T follicular helper cell (primary cell): ENCODE measurements around the gene TSPAN9.

Experiments
- DNase-seq: peaks from one replicate; pipeline ENCODE4 v3.0.0-alpha.2; 2020; ENCODE audit warnings: low read depth

The TSPAN9 gene

GRCh38 chr12:3078086-3078820, 1.1 kb downstream of the TSPAN9 start:
- no peak for DNase-seq

- no peak for DNase-seq
These were observed 3.9 kb downstream of the TSPAN9 start for GRCh38 chr12:3081091-3081490.

GRCh38 chr12:3081886-3082285, 4.7 kb downstream of the TSPAN9 start:
- DNase-seq, result no peak

- DNase-seq, result no peak
These were observed 6.2 kb downstream of the TSPAN9 start for GRCh38 chr12:3083241-3083920.

- no peak for DNase-seq
These were observed 6.8 kb downstream of the TSPAN9 start for GRCh38 chr12:3083921-3084347.

- no peak for DNase-seq
These were observed 7.6 kb downstream of the TSPAN9 start for GRCh38 chr12:3084742-3085141.

- no peak for DNase-seq
These were observed 8.4 kb downstream of the TSPAN9 start for GRCh38 chr12:3085341-3086139.

GRCh38 chr12:3086211-3086610, 9.0 kb downstream of the TSPAN9 start:
- DNase-seq, result no peak

- DNase-seq, result no peak
These were observed 9.6 kb downstream of the TSPAN9 start for GRCh38 chr12:3086729-3087323.

- no peak for DNase-seq
These were observed 10.8 kb downstream of the TSPAN9 start for GRCh38 chr12:3087758-3088650.

GRCh38 chr12:3089588-3089987, 12.4 kb downstream of the TSPAN9 start:
- DNase-seq, result no peak

GRCh38 chr12:3090240-3091037, 13.3 kb downstream of the TSPAN9 start:
- no peak for DNase-seq

- no peak for DNase-seq
These were observed 13.8 kb downstream of the TSPAN9 start for GRCh38 chr12:3091038-3091319.

GRCh38 chr12:3091382-3092241, 14.4 kb downstream of the TSPAN9 start:
- no peak for DNase-seq

GRCh38 chr12:3092764-3093163, 15.6 kb downstream of the TSPAN9 start:
- DNase-seq, result no peak

- DNase-seq, result no peak
These were observed 20.1 kb downstream of the TSPAN9 start for GRCh38 chr12:3097186-3097804.

- no peak for DNase-seq
These were observed 20.7 kb downstream of the TSPAN9 start for GRCh38 chr12:3097836-3098235.

GRCh38 chr12:3098436-3098835, 21.3 kb downstream of the TSPAN9 start:
- DNase-seq, result no peak

- DNase-seq, result no peak
These were observed 22.0 kb downstream of the TSPAN9 start for GRCh38 chr12:3099146-3099545.
